ENCODE results near the gene FNDC3B. TPM values are rescaled to one million over a fixed set of nuclear protein-coding genes. Genes with fewer than 3 reads are reported as not detected.
A peak's percentile ranks its signal among the peaks of the same experiment; 100 is the strongest.

Gene FNDC3B
- total and polyA plus RNA-seq, 9 of the 15 experiments (the other 6 are each of a cell fraction or from before 2014, with no cell fraction given): 7.0 to 35.8 (median 16.2) TPM

GRCh38 chr3:172036541-172037215 is 2.7 kb upstream of the FNDC3B start:
- Histone ChIP-seq H3K79me2 (ENCODE audit: control insufficient read depth, insufficient read depth, low read length) (peaks cover 27% of the 10 kb centered on the region), H3K27me3 (ENCODE audit: control insufficient read depth in 2 of 2, insufficient read depth in 2 of 2, low read length in 2 of 2) (no peaks in the 10 kb centered on the region), H3K36me3 (ENCODE audit: control insufficient read depth, insufficient read depth, low read length) (no peaks in the 10 kb centered on the region), H3K4me3 (no peak overlapping the region), H3K9me1 (ENCODE audit: control insufficient read depth, insufficient read depth, low read length) (no peaks in the 10 kb centered on the region), H3K9ac (ENCODE audit: insufficient read depth in 1 of 2, low read depth in 2 of 2, low read length in 2 of 2) (no peak overlapping the region), H3K4me2 (ENCODE audit: insufficient read depth, low read length) (peak overlapping the region; percentile 5; the same call in 1 of the 2 replicates), H4K20me1 (replicated peaks; ENCODE audit: control insufficient read depth, insufficient read depth, low read length) (no peaks in the 10 kb centered on the region), H3K27ac (ENCODE audit: extremely low read depth, low read depth, low read length) (peak overlapping the region; percentile 26; the same call in 1 of the 3 replicates), H2AFZ (ENCODE audit: low read depth, low read length) (no peak overlapping the region), H3K9me3 (replicated peaks; ENCODE audit: control insufficient read depth, insufficient read depth, low read depth, low read length) (no peaks in the 10 kb centered on the region; the same call in 1 of the 2 replicates), H3K4me1 (replicated peaks in 1 of 2; ENCODE audit: control insufficient read depth in 2 of 2, insufficient read depth in 2 of 2, low read length in 2 of 2) (peaks cover 36 to 38% of the 10 kb centered on the region in 2 experiments)
- ATAC-seq: no peak
- BruUV-seq (replicated peaks): no TSS peak
- FAIRE-seq: peak; percentile 76
- intact Hi-C loops (cut with micrococcal nuclease): loop anchor here (5.0 kb wide), 2 partner anchors 96 to 166 kb away; no protein-coding TSS in a partner anchor
- in situ Hi-C loops (cut with MboI): no loop called here
- peak in 2 of 4 experiments; percentile 53 to 75 for DNase-seq (ENCODE audit: extremely low read depth in 1 of 4, low spot score in 3 of 4)
- POLR2A ChIA-PET: interaction anchor here (0.7 to 1.0 kb wide), 2 partner anchors 101 to 141 kb away, joined by 3 read pairs; no protein-coding TSS in a partner anchor
- CTCF ChIA-PET (ENCODE audit: low intra/inter-chr PET ratio): no interaction called here
- no peak for TF ChIP-seq PCBP2 (IDR thresholded peaks at IDR 0.05; ENCODE audit: low read depth, low read length, poor library complexity, severe bottlenecking)
- TF ChIP-seq MYC (IDR thresholded peaks at IDR 0.05; ENCODE audit: low read depth, low read length): peak; percentile 16; the same call in 1 of the 2 replicates
- TF ChIP-seq MYC (CRISPR knock-in tag; IDR thresholded peaks at IDR 0.05; ENCODE audit: borderline replicate concordance, low read depth): no peak
- no peak for TF ChIP-seq MTF1 (CRISPR knock-in tag; IDR thresholded peaks at IDR 0.05; ENCODE audit: borderline replicate concordance)
- TF ChIP-seq CBFA2T2 (conservative IDR thresholded peaks at IDR 0.05): peak; percentile 52
- TF ChIP-seq CREM (IDR thresholded peaks at IDR 0.05; ENCODE audit: low read depth): no peak
- TF ChIP-seq PHF8 (IDR thresholded peaks at IDR 0.05; ENCODE audit: borderline replicate concordance, low read length): no peak
- peak in 1 of 2 experiments; percentile 85; a peak in 2 of 4 replicates for TF ChIP-seq RCOR1 (IDR thresholded peaks at IDR 0.05; ENCODE audit: borderline replicate concordance in 1 of 2, low read depth in 2 of 2, low read length in 2 of 2)
- peak; percentile 61 for TF ChIP-seq MEIS2 (IDR thresholded peaks at IDR 0.05; ENCODE audit: partially characterized antibody)
- TF ChIP-seq ATF7 (IDR thresholded peaks at IDR 0.05): 0 out of 2 replicates have a peak, but pooled peaks have one; percentile 39
- TF ChIP-seq EP400 (IDR thresholded peaks at IDR 0.05): peak; percentile 16; the same call in 1 of the 2 replicates
- no peak for TF ChIP-seq ETV6 (IDR thresholded peaks at IDR 0.05; ENCODE audit: borderline replicate concordance in 1 of 2, low read depth in 2 of 2, low read length in 1 of 2)
- no peak for TF ChIP-seq ETV6 (CRISPR knock-in tag; IDR thresholded peaks at IDR 0.05; ENCODE audit: borderline replicate concordance)
- peak; percentile 61; the same call in 1 of the 2 replicates for TF ChIP-seq SMARCE1 (IDR thresholded peaks at IDR 0.05)
- peak; percentile 47; the same call in 1 of the 2 replicates for TF ChIP-seq SMAD4 (CRISPR knock-in tag; conservative IDR thresholded peaks at IDR 0.05)
- peak in 1 of 2 experiments; percentile 29; a peak in 1 of 4 replicates for TF ChIP-seq TRIM24 (IDR thresholded peaks at IDR 0.05)
- no peak for TF ChIP-seq SMARCB1 (IDR thresholded peaks at IDR 0.05; ENCODE audit: insufficient read length, low read depth)
- TF ChIP-seq ZNF121 (CRISPR knock-in tag; conservative IDR thresholded peaks at IDR 0.05): no peak
- no peak for TF ChIP-seq ZNF197 (CRISPR knock-in tag; IDR thresholded peaks at IDR 0.05; ENCODE audit: low read depth)
- peak; percentile 52 for TF ChIP-seq STAT5A (IDR thresholded peaks at IDR 0.05; ENCODE audit: borderline replicate concordance, low read length)
- peak; percentile 84 for TF ChIP-seq ARID1B (IDR thresholded peaks at IDR 0.05)
- TF ChIP-seq, protein P1, sequence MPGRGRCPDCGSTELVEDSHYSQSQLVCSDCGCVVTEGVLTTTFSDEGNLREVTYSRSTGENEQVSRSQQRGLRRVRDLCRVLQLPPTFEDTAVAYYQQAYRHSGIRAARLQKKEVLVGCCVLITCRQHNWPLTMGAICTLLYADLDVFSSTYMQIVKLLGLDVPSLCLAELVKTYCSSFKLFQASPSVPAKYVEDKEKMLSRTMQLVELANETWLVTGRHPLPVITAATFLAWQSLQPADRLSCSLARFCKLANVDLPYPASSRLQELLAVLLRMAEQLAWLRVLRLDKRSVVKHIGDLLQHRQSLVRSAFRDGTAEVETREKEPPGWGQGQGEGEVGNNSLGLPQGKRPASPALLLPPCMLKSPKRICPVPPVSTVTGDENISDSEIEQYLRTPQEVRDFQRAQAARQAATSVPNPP (IDR thresholded peaks at IDR 0.05; ENCODE audit: borderline replicate concordance, insufficient read depth, insufficient read length): no peak
